Right lobe of liver (tissue), 6 donors: Measurements from ENCODE around the gene MDP1. TPM values are rescaled to one million over a fixed set of nuclear protein-coding genes. Genes with fewer than 3 reads are reported as not detected.

Source experiments
- ATAC-seq, 4 donors: fragments of 200-7000 bp; cut with Tn5 transposase; one replicate each; pipeline ENCODE4 v1.9.1; 2020; ENCODE audit warnings: mild to moderate bottlenecking in 4 of 4, moderate library complexity in 4 of 4
- DNase-seq, 3 donors: peaks; one replicate each; pipeline ENCODE4 v3.0.0-alpha.2; 2020
- H3K27ac ChIP-seq, 3 donors: fragments of 200-600 bp; one replicate each; pipeline ENCODE4 v1.8.0; 2022
- H3K27me3 ChIP-seq, 2 donors: fragments of 200-600 bp; one replicate each; pipeline ENCODE4 v1.8.0; 2022
- H3K36me3 ChIP-seq, 4 donors: fragments of 200-600 bp; sonication (generic) in 1 of 4; one replicate each; pipeline versions ENCODE4 v1.5.1 to v1.8.0; 2017 to 2022; ENCODE audit warnings: control low read depth in 1 of 4
- H3K4me1 ChIP-seq, 4 donors: fragments of 200-600 bp; sonication (generic) in 1 of 4; one replicate each; pipeline versions ENCODE4 v1.5.1 to v1.8.0; 2017 to 2022; ENCODE audit warnings: control low read depth in 1 of 4
- H3K4me3 ChIP-seq, 3 donors: fragments of 200-600 bp; one replicate each; pipeline ENCODE4 v1.8.0; 2022
- H3K9me3 ChIP-seq, 4 donors: fragments of 200-600 bp; sonication (generic) in 1 of 4; one replicate each; pipeline versions ENCODE4 v1.5.1 to v1.8.0; 2017 to 2022; ENCODE audit warnings: control low read depth in 1 of 4
- POLR2A ChIP-seq: fragments of 450-650 bp; IDR thresholded peaks from one replicate; pipeline ENCODE4 v1.6.1; 2017; ENCODE audit warnings: antibody characterized with exemption, mild to moderate bottlenecking
- WGBS: methylation state at CpG from one replicate; pipeline ENCODE4 v1.1.6; 2018; ENCODE audit warnings: low coverage, low lambda C conversion rate; ENCODE audit not compliant: insufficient coverage; ENCODE audit errors: missing lambda C conversion rate; 5-methylcytosine and 5-hydroxymethylcytosine counted together
- intact Hi-C, 2 donors: fragments of 100-400 bp; cut with DNase I; formaldehyde crosslinking; loops; one replicate each; pipeline versions ENCODE4 v1.11.2 to v1.14.1; 2022
- total RNA-seq, 6 experiments: library from RNA; depleted of rRNA in 2 of 6; stranded (reverse); fragments of >200 nt in 2 of 6; fragmentation: NEBNext Ultra II Directional in 3 of 6; extraction: Animal tissue kit (Norgen Biotek cat#: 25700) in 3 of 6; gene quantifications; one replicate each; pipeline versions ENCODE4 v1.1.0 to v1.2.4, GENCODE V29; 2016 to 2023
- TF ChIP-seq, protein P1 (sequence below), 4 donors: fragments of 200-600 bp in 3 of 4; fragments of 450-650 bp in 1 of 4; IDR thresholded peaks; one replicate each; pipeline versions ENCODE4 v1.5.1 to v1.8.0; 2016 to 2022; ENCODE audit warnings: antibody characterized with exemption in 4 of 4, mild to moderate bottlenecking in 2 of 4
- donor health status: DM: no; HTN: yes; CAD: no.
- donor health status: DM: no; HTN: no; CAD: no.
- donor health status: DM: no; HTN: no; CAD: no.
- donor health status: DM: no; HTN: yes; CAD: no.
- donor health status: DM: no; HTN: yes; CAD: no.

Gene MDP1
- total RNA-seq, 6 experiments from 2014 or later: 3.7 to 6.3 (median 4.9) TPM

DNA sequence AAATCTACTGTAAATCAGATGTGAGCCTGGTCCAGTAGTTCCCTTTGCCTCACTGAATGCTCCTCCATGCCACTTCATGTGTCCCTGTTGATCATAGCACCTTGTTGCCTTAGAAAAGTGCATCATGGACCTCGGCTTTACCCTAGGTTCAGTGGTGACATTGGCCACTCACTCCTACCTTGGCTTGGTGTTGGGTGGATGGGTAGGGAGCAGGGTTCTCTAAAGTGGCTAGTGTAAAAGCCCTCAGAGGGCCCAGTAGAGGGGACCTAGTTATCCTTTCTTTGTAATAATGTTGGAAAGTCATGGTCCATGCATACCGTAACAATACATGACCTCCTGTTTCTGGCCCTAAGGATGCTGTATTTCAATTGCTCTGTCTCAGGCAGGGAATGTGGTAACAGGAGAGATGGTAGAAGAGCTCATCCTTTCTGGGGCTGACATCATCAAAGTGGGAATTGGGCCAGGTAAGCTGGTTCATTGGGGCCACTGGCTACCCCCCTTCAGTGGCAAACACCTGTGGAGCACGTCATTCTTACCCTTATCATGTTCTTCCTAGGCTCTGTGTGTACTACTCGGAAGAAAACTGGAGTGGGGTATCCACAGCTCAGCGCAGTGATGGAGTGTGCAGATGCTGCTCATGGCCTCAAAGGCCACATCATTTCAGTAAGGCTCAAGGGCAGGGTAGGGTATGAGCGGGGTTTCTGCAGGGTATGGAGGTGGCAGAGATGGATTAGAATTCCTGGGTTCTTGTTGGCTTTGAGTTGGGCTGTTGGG, 21.0 kb upstream of the MDP1 start:
- WGBS: 75% methylated on average over 2 of the region's 6 CpGs
- no peak overlapping the region for H3K27ac ChIP-seq
- H3K9me3 ChIP-seq: no peaks in the 10 kb centered on the region
- H3K27me3 ChIP-seq: no peaks in the 10 kb centered on the region
- peak in 1 of 3 donors; percentile 20 for DNase-seq
- H3K4me1 ChIP-seq: peaks cover 0 to 29% (median 5%) of the 10 kb centered on the region in 4 donors
- no peak for ATAC-seq
- H3K4me3 ChIP-seq: no peak overlapping the region
- peaks cover 4 to 56% (median 23%) of the 10 kb centered on the region in 4 donors for H3K36me3 ChIP-seq
- intact Hi-C loops: no loop called here
- TF ChIP-seq, protein P1, sequence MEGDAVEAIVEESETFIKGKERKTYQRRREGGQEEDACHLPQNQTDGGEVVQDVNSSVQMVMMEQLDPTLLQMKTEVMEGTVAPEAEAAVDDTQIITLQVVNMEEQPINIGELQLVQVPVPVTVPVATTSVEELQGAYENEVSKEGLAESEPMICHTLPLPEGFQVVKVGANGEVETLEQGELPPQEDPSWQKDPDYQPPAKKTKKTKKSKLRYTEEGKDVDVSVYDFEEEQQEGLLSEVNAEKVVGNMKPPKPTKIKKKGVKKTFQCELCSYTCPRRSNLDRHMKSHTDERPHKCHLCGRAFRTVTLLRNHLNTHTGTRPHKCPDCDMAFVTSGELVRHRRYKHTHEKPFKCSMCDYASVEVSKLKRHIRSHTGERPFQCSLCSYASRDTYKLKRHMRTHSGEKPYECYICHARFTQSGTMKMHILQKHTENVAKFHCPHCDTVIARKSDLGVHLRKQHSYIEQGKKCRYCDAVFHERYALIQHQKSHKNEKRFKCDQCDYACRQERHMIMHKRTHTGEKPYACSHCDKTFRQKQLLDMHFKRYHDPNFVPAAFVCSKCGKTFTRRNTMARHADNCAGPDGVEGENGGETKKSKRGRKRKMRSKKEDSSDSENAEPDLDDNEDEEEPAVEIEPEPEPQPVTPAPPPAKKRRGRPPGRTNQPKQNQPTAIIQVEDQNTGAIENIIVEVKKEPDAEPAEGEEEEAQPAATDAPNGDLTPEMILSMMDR (IDR thresholded peaks at IDR 0.05): no peak
- TF ChIP-seq POLR2A: no peak

DNA sequence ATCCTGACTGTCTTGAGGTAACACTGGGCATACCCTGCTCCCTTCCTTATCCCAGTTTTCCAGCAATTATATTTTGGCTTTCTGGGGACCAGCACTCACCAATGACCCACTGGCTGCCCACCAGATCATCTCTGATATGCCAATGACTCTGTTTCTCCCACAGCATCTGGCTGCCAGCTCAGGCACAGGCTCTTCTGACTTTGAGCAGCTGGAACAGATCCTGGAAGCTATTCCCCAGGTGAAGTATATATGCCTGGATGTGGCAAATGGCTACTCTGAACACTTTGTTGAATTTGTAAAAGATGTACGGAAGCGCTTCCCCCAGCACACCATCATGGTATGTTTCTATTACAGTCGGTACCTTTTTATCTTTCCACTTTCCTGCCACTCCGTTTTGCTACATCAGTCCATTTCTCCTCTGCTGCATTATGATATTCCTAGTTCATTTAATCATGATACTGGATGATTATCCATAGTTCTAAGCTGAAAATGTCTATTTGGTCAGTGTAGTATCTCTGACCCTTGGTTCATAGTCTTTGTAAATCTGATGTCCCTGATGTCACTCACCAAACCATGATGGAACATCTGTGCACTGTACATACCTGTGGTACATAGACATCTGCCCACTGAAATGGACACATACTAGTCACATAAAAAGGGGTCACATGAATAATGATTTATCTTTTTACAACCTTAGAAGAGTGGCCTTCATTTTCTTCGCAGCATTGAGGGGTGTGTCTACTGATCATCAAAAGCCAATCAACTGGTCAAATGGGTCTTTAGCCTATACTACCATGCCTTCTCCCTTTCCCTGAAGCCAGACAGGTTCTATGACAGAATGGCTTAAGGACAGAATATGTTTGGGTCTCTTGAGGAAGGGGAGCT, 20.2 kb upstream of the MDP1 start:
- Histone ChIP-seq H3K27me3 (no peaks in the 10 kb centered on the region), H3K9me3 (no peaks in the 10 kb centered on the region), H3K4me3 (no peak overlapping the region), H3K27ac (no peak overlapping the region), H3K36me3 (peaks cover 4 to 55% (median 23%) of the 10 kb centered on the region in 4 donors), H3K4me1 (peaks cover 0 to 26% (median 6%) of the 10 kb centered on the region in 4 donors)
- intact Hi-C loops: no loop called here
- DNase-seq (peak in 1 of 3 donors; percentile 23), ATAC-seq (no peak)
- 96% methylated on average over 5 of the region's 5 CpGs for WGBS
- TF ChIP-seq POLR2A: no peak
- TF ChIP-seq, protein P1 (IDR thresholded peaks at IDR 0.05): no peak

DNA sequence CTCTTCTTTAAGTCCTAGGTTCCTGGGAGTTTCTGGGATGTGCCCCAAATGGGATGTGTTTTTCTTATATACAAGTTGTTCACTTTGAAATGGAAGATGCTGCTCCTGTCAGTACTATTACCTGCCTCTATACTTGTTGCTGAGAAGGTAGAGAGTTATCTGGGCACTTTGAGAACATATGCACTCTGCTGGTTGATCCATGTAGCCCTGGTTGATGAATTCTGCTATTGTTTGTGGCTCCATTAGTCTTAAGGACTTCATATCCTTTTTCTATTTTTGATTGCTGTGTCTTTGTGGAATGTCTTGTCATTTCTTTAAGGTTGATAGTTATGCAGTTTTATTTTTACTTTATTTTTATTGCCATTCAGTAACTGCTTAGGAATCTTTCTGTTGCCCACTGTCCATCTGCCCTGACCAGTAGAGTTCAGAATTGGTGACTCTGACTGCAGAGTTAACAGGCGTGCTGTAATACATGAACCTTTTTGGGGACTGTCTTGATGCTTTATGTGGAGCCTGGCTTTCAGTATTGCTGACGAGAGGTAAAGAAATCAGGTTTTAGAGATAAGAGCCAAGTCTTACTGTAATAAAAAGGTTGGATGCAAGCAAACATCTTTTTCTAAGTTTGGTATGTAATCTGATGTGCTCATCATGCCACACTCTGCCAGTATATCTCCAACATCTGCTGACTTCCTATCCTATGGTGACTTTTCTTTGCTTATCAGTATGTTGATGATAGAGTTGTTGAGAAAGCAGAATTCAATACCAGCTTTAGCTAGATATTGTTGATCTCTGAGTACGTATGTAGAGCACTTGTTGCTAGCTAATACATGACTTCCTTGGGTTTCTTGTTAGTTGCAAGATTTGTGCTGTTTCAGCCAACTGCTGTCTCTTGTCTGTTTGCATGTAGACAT, 18.5 kb upstream of the MDP1 start:
- Histone ChIP-seq H3K36me3 (peaks cover 1 to 39% (median 15%) of the 10 kb centered on the region in 4 donors), H3K9me3 (no peaks in the 10 kb centered on the region), H3K27ac (no peak overlapping the region), H3K27me3 (no peaks in the 10 kb centered on the region), H3K4me3 (peak overlapping the region in 1 of 3 donors; percentile 81), H3K4me1 (peaks cover 0 to 29% (median 8%) of the 10 kb centered on the region in 4 donors)
- DNase-seq (no peak), ATAC-seq (no peak)
- 89% methylated on average over 3 of the region's 3 CpGs for WGBS
- intact Hi-C loops: no loop called here
- TF ChIP-seq, protein P1 (IDR thresholded peaks at IDR 0.05): no peak
- TF ChIP-seq POLR2A: no peak

- Histone ChIP-seq H3K27ac (peak overlapping the region in 1 of 3 donors; percentile 85), H3K27me3 (no peaks in the 10 kb centered on the region), H3K9me3 (no peaks in the 10 kb centered on the region), H3K36me3 (peaks cover under 1 to 30% (median 15%) of the 10 kb centered on the region in 4 donors), H3K4me3 (peak overlapping the region; percentile 81 to 97 (median 95)), H3K4me1 (peaks cover 0 to 38% (median 8%) of the 10 kb centered on the region in 4 donors)
- ATAC-seq (no peak), DNase-seq (peak in 1 of 3 donors; percentile 44)
- no peak for TF ChIP-seq POLR2A
- TF ChIP-seq, protein P1 (IDR thresholded peaks at IDR 0.05): no peak
- WGBS: 56% methylated on average over 2 of the region's 2 CpGs
- intact Hi-C loops: no loop called here
Measured at GRCh38 chr14:24233538-24233866, 17.6 kb upstream of the MDP1 start.
